OCI-LY3 (cell line): Measurements from ENCODE around the gene AFAP1.

Source experiments
- H2AFZ ChIP-seq: fragments of 200-600, 300-600 bp; shearing (Covaris generic); 2 replicates; pipeline ENCODE4 v1.6.0; 2014; ENCODE audit warnings: antibody characterized with exemption, low read depth, low read length
- H3K27ac ChIP-seq: fragments of 200-600, 300-600 bp; sonication (generic); 2 replicates; pipeline ENCODE4 v1.5.1; 2014; ENCODE audit warnings: mild to moderate bottlenecking, low read length, moderate library complexity, mixed read lengths
- H3K27me3 ChIP-seq: fragments of 200-600, 300-600 bp; sonication (generic); 2 replicates; pipeline ENCODE4 v1.6.1; 2014; ENCODE audit warnings: low read depth, low read length, mixed read lengths
- H3K36me3 ChIP-seq: fragments of 200-600, 300-600 bp; sonication (generic); replicated peaks from 2 replicates; pipeline ENCODE3; 2014; ENCODE audit warnings: low read depth, low read length, mixed read lengths
- H3K4me1 ChIP-seq: fragments of 300-600, 200-600 bp; sonication (generic); 2 replicates; pipeline ENCODE4 v1.6.1; 2014; ENCODE audit warnings: low read length, mixed read lengths
- H3K4me2 ChIP-seq: fragments of 200-600, 300-600 bp; sonication (generic); 2 replicates; pipeline ENCODE4 v1.6.1; 2014; ENCODE audit warnings: low read length, mixed read lengths
- H3K4me3 ChIP-seq: fragments of 300-600, 200-600 bp; sonication (generic); 2 replicates; pipeline ENCODE4 v1.5.1; 2014; ENCODE audit warnings: antibody characterized with exemption, mild to moderate bottlenecking, low read length, moderate library complexity
- H3K79me2 ChIP-seq: fragments of 300-600, 200-600 bp; shearing (Covaris generic); 2 replicates; pipeline ENCODE4 v1.6.1; 2014; ENCODE audit warnings: mild to moderate bottlenecking, low read length, mixed read lengths
- H3K9ac ChIP-seq: fragments of 300-600, 200-600 bp; shearing (Covaris generic); 2 replicates; pipeline ENCODE4 v1.6.0; 2014; ENCODE audit warnings: mild to moderate bottlenecking, low read length, moderate library complexity
- H3K9me3 ChIP-seq: fragments of 200-600, 300-600 bp; shearing (Covaris generic); 2 replicates; pipeline ENCODE4 v1.6.1; 2014; ENCODE audit warnings: low read length, mixed read lengths; ENCODE audit not compliant: insufficient read depth
- H4K20me1 ChIP-seq: fragments of 200-600, 300-600 bp; sonication (generic); 2 replicates; pipeline ENCODE4 v1.6.1; 2016; ENCODE audit warnings: low read length, mixed read lengths; ENCODE audit not compliant: insufficient read depth
- EZH2phosphoT487 ChIP-seq: fragments of 200-600 bp; shearing (Covaris generic); IDR thresholded peaks from 2 replicates; pipeline ENCODE4 v1.6.1; 2018; ENCODE audit warnings: antibody characterized with exemption, mixed run types, low read depth
- TF ChIP-seq, protein P1 (sequence below): fragments of 200-600, 300-600 bp; sonication (generic); IDR thresholded peaks from 2 replicates; pipeline ENCODE4 v1.5.1; 2014; ENCODE audit warnings: antibody characterized with exemption, low read length, low read depth

AFAP1 gene

DNA sequence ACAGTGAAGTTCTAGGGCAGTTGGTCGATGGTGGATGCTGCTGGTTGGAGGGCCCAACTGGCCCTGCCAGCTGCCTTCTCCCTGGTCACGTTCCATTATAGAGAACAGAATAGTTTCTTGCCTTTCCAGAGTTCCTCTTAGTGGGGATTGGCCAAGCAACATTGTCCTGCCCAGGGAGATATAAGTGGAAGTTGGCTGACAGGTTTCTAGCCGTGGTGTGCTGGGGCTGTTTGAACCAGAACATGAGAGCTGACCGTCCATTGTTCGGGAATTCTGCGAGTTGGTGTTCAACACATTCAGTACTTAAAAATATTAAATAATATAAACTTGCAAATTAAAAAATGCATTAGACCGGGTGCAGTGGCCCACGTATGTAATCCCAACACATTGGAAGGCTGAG lies 3.5 kb upstream of the AFAP1 start:
- no peak overlapping the region for H3K27ac ChIP-seq
- no peak overlapping the region for H3K4me3 ChIP-seq
- TF ChIP-seq, protein P1, sequence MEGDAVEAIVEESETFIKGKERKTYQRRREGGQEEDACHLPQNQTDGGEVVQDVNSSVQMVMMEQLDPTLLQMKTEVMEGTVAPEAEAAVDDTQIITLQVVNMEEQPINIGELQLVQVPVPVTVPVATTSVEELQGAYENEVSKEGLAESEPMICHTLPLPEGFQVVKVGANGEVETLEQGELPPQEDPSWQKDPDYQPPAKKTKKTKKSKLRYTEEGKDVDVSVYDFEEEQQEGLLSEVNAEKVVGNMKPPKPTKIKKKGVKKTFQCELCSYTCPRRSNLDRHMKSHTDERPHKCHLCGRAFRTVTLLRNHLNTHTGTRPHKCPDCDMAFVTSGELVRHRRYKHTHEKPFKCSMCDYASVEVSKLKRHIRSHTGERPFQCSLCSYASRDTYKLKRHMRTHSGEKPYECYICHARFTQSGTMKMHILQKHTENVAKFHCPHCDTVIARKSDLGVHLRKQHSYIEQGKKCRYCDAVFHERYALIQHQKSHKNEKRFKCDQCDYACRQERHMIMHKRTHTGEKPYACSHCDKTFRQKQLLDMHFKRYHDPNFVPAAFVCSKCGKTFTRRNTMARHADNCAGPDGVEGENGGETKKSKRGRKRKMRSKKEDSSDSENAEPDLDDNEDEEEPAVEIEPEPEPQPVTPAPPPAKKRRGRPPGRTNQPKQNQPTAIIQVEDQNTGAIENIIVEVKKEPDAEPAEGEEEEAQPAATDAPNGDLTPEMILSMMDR: no peak
- TF ChIP-seq EZH2phosphoT487: no peak
- no peaks in the 10 kb centered on the region for H3K27me3 ChIP-seq
- no peak overlapping the region for H3K9ac ChIP-seq
- no peaks in the 10 kb centered on the region for H4K20me1 ChIP-seq
- H3K4me1 ChIP-seq: no peaks in the 10 kb centered on the region
- no peaks in the 10 kb centered on the region for H3K9me3 ChIP-seq
- no peak overlapping the region for H3K4me2 ChIP-seq
- no peak overlapping the region for H2AFZ ChIP-seq
- no peaks in the 10 kb centered on the region for H3K79me2 ChIP-seq
- no peaks in the 10 kb centered on the region for H3K36me3 ChIP-seq

DNA sequence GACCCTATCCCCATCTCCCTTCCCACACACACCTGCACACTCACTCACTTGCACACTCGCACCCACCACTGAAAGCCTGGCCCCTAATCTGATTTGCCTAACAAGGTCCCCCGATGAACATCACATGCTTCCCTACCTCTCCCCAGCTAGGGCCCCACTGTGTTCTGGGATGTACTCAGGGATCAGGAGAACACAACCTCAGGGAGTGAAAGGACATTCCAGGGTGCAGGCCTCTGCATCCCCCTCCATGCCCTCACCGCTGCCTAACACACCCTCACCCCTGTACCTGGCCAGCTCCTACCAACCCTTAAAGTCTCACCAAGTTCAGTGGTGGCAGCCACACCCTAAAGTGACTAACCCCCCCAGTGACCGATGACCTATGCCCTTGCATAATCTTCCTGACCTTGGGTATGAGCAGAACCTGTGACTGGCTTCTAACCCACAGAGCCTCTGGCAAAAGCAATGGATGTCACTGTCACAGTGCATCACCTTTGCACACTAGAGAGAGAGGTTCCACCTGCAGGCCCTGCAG lies 2.4 kb upstream of the AFAP1 start:
- Histone ChIP-seq H3K27ac (no peak overlapping the region), H3K9ac (no peak overlapping the region), H3K4me2 (no peak overlapping the region), H4K20me1 (no peaks in the 10 kb centered on the region), H3K36me3 (no peaks in the 10 kb centered on the region), H2AFZ (no peak overlapping the region), H3K79me2 (no peaks in the 10 kb centered on the region), H3K4me3 (no peak overlapping the region), H3K9me3 (no peaks in the 10 kb centered on the region), H3K27me3 (no peaks in the 10 kb centered on the region), H3K4me1 (no peaks in the 10 kb centered on the region)
- TF ChIP-seq, protein P1: no peak
- TF ChIP-seq EZH2phosphoT487: no peak

DNA sequence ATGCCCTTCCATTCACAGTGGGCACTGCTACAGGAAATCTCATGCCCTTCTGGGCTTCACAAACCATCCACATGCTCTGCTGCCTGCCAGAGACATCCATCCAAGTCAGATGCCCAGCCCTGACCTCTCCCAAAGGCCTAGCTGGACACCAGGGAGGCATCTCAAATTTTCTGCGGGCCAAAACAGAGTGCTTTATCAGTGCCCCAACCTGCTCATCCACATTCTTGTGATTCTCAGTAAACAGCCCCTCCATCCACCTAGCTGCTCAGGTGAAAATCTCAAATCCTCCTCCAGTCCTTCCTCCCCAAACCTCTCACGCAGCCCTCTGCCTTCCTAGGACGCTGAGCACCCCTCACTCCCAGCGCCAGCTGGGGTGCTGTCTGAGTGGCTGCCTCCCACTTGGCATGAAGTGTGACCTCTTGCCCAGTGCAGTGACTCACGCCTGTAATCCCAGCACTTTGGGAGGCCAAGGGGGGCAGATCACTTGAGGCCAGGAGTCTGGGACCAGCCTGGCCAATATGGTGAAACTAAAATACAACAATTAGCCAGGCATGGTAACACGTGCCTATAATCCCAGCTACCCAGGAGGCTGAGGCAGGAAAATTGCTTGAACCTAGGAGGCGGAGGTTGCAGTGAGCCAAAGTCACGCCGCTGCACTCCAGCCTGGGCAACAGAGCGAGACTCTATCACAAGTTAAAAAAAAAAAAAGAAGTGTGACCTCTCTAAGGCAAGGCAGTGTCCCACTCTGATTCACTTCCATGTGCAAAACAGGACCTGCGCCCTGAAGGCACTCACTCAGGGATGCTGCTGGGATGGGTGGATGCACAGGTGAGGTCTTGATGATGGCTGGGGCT lies 1.7 kb upstream of the AFAP1 start:
- Histone ChIP-seq H3K9me3 (no peaks in the 10 kb centered on the region), H3K79me2 (no peaks in the 10 kb centered on the region), H4K20me1 (no peaks in the 10 kb centered on the region), H3K27me3 (no peaks in the 10 kb centered on the region), H3K27ac (no peak overlapping the region), H3K4me3 (no peak overlapping the region), H3K9ac (no peak overlapping the region), H2AFZ (no peak overlapping the region), H3K36me3 (no peaks in the 10 kb centered on the region), H3K4me1 (no peaks in the 10 kb centered on the region), H3K4me2 (no peak overlapping the region)
- TF ChIP-seq EZH2phosphoT487: no peak
- TF ChIP-seq, protein P1: no peak

DNA sequence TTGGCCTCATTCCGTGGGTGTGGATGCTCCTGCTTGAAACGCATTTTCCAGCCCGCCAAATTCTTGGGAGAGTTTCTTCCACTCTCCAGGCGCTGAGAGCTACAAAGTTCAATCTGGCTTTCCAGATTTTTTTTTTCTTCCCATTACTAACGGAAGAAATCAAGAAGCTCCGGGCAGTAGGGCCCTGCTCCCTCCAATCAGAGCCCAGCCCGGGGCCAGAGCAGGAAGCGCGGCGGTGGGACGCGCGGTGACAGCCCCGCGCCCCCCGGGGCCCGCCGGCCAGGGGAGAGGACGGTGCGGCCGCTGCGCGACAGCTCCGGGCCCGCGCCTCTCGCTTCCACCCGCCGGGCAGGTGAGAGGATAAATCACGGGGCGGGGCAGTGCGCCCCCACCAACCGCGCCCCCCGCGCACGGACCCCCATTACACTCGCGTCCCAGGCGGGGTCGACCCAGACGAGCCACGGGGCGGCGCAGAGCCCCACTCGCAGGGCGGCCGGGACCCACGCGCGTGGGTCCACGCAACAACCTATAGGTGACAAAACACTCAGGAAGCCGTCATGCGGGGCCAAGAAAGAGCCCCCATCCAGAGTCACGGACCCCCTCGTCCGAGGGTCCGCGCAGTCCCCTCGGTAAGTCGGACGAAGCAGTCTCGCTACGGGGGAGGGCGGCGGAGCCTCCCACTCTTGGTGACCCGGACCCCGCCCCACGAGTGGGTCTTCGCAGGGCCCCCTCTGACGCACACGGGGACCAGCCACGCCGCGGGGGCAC lies 868 bp downstream of the AFAP1 start:
- Histone ChIP-seq H2AFZ (no peak overlapping the region), H3K27ac (no peak overlapping the region), H3K9ac (no peak overlapping the region), H4K20me1 (no peaks in the 10 kb centered on the region), H3K79me2 (no peaks in the 10 kb centered on the region), H3K36me3 (no peaks in the 10 kb centered on the region), H3K27me3 (0 out of 2 replicates have a peak, but pooled peaks cover 8% of the 10 kb centered on the region), H3K4me2 (no peak overlapping the region), H3K4me1 (no peaks in the 10 kb centered on the region), H3K9me3 (no peaks in the 10 kb centered on the region), H3K4me3 (no peak overlapping the region)
- no peak for TF ChIP-seq EZH2phosphoT487
- TF ChIP-seq, protein P1: no peak
